H1 (cell line): ENCODE measurements around the gene UBE2I. TPM values are rescaled to one million over a fixed set of nuclear protein-coding genes. Genes with fewer than 3 reads are reported as not detected.

ENCODE experiments used
- CTCF ChIA-PET: fragments of 300-600 bp; sonication (Branson Sonifier 250); formaldehyde crosslinking; loops from one replicate; lab custom pipeline; 2021; ENCODE audit not compliant: partially characterized antibody; lab: Charles Lee
- POLR2A ChIA-PET: fragments of 300-600 bp; sonication (Branson Sonifier 250); formaldehyde crosslinking; loops from one replicate; lab custom pipeline; 2021; ENCODE audit warnings: inconsistent platforms; ENCODE audit not compliant: partially characterized antibody; lab: Charles Lee
- DNase-seq, 2 experiments: peaks; one replicate each; pipeline versions ENCODE4 v3.0.0 to v3.0.0-alpha.2; 2010 to 2022; ENCODE audit warnings: low spot score in 2 of 2, low read depth in 1 of 2, mixed read lengths in 1 of 2
- FAIRE-seq: peaks from 2 replicates; lab custom pipeline; 2011; peaks lifted over from hg19 to GRCh38; lab: Jason Lieb, UNC
- H2AFZ ChIP-seq: 2 replicates; pipeline ENCODE4 v1.8.1; 2012; ENCODE audit warnings: low read length, inconsistent platforms
- H2AK5ac ChIP-seq: 2 replicates; pipeline ENCODE4 v1.6.1; 2013; ENCODE audit warnings: low read depth, low read length
- H2BK120ac ChIP-seq: replicated peaks from 2 replicates; pipeline ENCODE3; 2013; ENCODE audit warnings: low read depth, low read length, inconsistent platforms
- H2BK12ac ChIP-seq: 2 replicates; pipeline ENCODE4 v1.6.1; 2013; ENCODE audit warnings: low read depth, low read length
- H2BK15ac ChIP-seq: 2 replicates; pipeline ENCODE4 v1.6.1; 2013; ENCODE audit warnings: low read length
- H2BK20ac ChIP-seq: 2 replicates; pipeline ENCODE4 v1.6.1; 2013; ENCODE audit warnings: low read length
- H2BK5ac ChIP-seq: 2 replicates; pipeline ENCODE4 v1.6.1; 2013; ENCODE audit warnings: low read depth, low read length
- H3K14ac ChIP-seq: 2 replicates; pipeline ENCODE4 v1.6.1; 2013; ENCODE audit warnings: inconsistent platforms; ENCODE audit not compliant: insufficient read length
- H3K18ac ChIP-seq: 2 replicates; pipeline ENCODE4 v1.6.1; 2013; ENCODE audit warnings: low read length; ENCODE audit errors: extremely low read depth
- H3K23ac ChIP-seq: 2 replicates; pipeline ENCODE4 v1.6.1; 2013; ENCODE audit warnings: inconsistent platforms; ENCODE audit not compliant: insufficient read length
- H3K23me2 ChIP-seq: 2 replicates; pipeline ENCODE4 v1.6.1; 2013; ENCODE audit warnings: low read depth, low read length
- H3K27ac ChIP-seq: 2 replicates; pipeline ENCODE4 v1.6.1; 2011; ENCODE audit warnings: low read depth, low read length, inconsistent platforms
- H3K27me3 ChIP-seq, 4 experiments: replicated peaks in 1 of 4; 1 replicate in 1 of 4; 2 replicates in 3 of 4; pipeline versions ENCODE4 v1.6.1 to v1.8.1; 2011 to 2013; ENCODE audit warnings: low read length in 3 of 4, mild to moderate bottlenecking in 3 of 4, inconsistent platforms in 2 of 4, mixed read lengths in 2 of 4, moderate library complexity in 1 of 4; ENCODE audit not compliant: control insufficient read depth in 3 of 4, insufficient read depth in 3 of 4; ENCODE audit errors: extremely low read depth in 1 of 4
- H3K36me3 ChIP-seq, 4 experiments: 2 replicates each; pipeline versions ENCODE4 v1.6.1 to v1.8.1; 2011 to 2013; ENCODE audit warnings: mild to moderate bottlenecking in 4 of 4, low read length in 3 of 4, moderate library complexity in 2 of 4, control low read depth in 1 of 4, inconsistent platforms in 1 of 4; ENCODE audit not compliant: insufficient read depth in 4 of 4, control insufficient read depth in 2 of 4
- H3K4ac ChIP-seq: replicated peaks from 2 replicates; pipeline ENCODE3; 2013; ENCODE audit warnings: low read length, low read depth, mixed read lengths, inconsistent platforms; ENCODE audit not compliant: insufficient read length
- H3K4me1 ChIP-seq, 4 experiments: replicated peaks in 1 of 4; 1 replicate in 1 of 4; 2 replicates in 3 of 4; pipeline versions ENCODE4 v1.6.1 to v1.8.1; 2011 to 2013; ENCODE audit warnings: low read length in 3 of 4, inconsistent platforms in 2 of 4, mixed read lengths in 1 of 4; ENCODE audit not compliant: insufficient read depth in 4 of 4, control insufficient read depth in 3 of 4
- H3K4me2 ChIP-seq, 2 experiments: 2 replicates each; pipeline versions ENCODE4 v1.6.1 to v1.8.1; 2011 to 2013; ENCODE audit warnings: low read depth in 2 of 2, low read length in 2 of 2, control low read depth in 1 of 2, inconsistent platforms in 1 of 2, mild to moderate bottlenecking in 1 of 2; ENCODE audit not compliant: insufficient read depth in 1 of 2
- H3K4me3 ChIP-seq, 4 experiments: fragments of 200-600, 300-600 bp in 1 of 4; sonication (generic), shearing (Covaris generic), sonication (Bioruptor Twin) in 1 of 4; 2 replicates each; pipeline versions ENCODE4 v1.5.1 to v1.8.1; 2011 to 2016; ENCODE audit warnings: low read length in 4 of 4, low read depth in 3 of 4, control low read depth in 2 of 4, inconsistent platforms in 2 of 4, mild to moderate bottlenecking in 2 of 4, mixed read lengths in 1 of 4, moderate library complexity in 1 of 4; ENCODE audit not compliant: insufficient read depth in 2 of 4; ENCODE audit errors: extremely low read depth in 1 of 4
- H3K56ac ChIP-seq: replicated peaks from 2 replicates; pipeline ENCODE3; 2013; ENCODE audit warnings: low read depth, mild to moderate bottlenecking, mixed read lengths, low read length, inconsistent platforms; ENCODE audit not compliant: insufficient read length
- H3K79me1 ChIP-seq: 2 replicates; pipeline ENCODE4 v1.6.1; 2013; ENCODE audit warnings: low read depth, low read length, control low read depth
- H3K79me2 ChIP-seq, 2 experiments: 2 replicates each; pipeline versions ENCODE4 v1.6.1 to v1.8.1; 2012 to 2013; ENCODE audit warnings: low read length in 2 of 2, mild to moderate bottlenecking in 2 of 2, inconsistent platforms in 1 of 2; ENCODE audit not compliant: insufficient read depth in 2 of 2, control insufficient read depth in 1 of 2
- H3K9ac ChIP-seq, 4 experiments: replicated peaks in 1 of 4; 1 replicate in 1 of 4; 2 replicates in 3 of 4; pipeline versions ENCODE4 v1.6.1 to v1.8.1; 2011 to 2013; ENCODE audit warnings: low read depth in 3 of 4, low read length in 3 of 4, control low read depth in 2 of 4, mild to moderate bottlenecking in 2 of 4, moderate library complexity in 2 of 4, inconsistent platforms in 1 of 4; ENCODE audit errors: extremely low read depth in 1 of 4
- H3K9me3 ChIP-seq, 2 experiments: 2 replicates each; pipeline versions ENCODE4 v1.6.1 to v1.8.1; 2012 to 2013; ENCODE audit warnings: mild to moderate bottlenecking in 2 of 2, moderate library complexity in 2 of 2, control low read depth in 1 of 2, inconsistent platforms in 1 of 2, low read depth in 1 of 2, low read length in 1 of 2, mixed read lengths in 1 of 2; ENCODE audit not compliant: insufficient read depth in 2 of 2
- H4K20me1 ChIP-seq, 2 experiments: replicated peaks in 1 of 2; 2 replicates each; pipeline versions ENCODE3 to v1.8.1; 2011 to 2013; ENCODE audit warnings: inconsistent platforms in 2 of 2, low read length in 2 of 2, mild to moderate bottlenecking in 1 of 2; ENCODE audit not compliant: insufficient read depth in 2 of 2, control insufficient read depth in 1 of 2
- H4K5ac ChIP-seq: 2 replicates; pipeline ENCODE4 v1.6.1; 2013; ENCODE audit warnings: low read length, low read depth, mixed read lengths, inconsistent platforms; ENCODE audit not compliant: insufficient read length
- H4K8ac ChIP-seq: 2 replicates; pipeline ENCODE4 v1.8.0; 2013; ENCODE audit warnings: mild to moderate bottlenecking, moderate library complexity, low read length, inconsistent platforms; ENCODE audit not compliant: insufficient read depth; ENCODE audit errors: extremely low read depth
- H4K91ac ChIP-seq: replicated peaks from 2 replicates; pipeline ENCODE3; 2013; ENCODE audit warnings: low read length, mixed read lengths, inconsistent platforms; ENCODE audit not compliant: insufficient read length
- BACH1 ChIP-seq: IDR thresholded peaks from 2 replicates; pipeline ENCODE4 v1.6.1; 2012; ENCODE audit warnings: low read length, improper control_type of control experiment
- CTBP2 ChIP-seq: IDR thresholded peaks from 2 replicates; pipeline ENCODE4 v1.7.0; 2011; ENCODE audit warnings: borderline replicate concordance, mild to moderate bottlenecking, moderate library complexity, mixed read lengths, low read length; ENCODE audit not compliant: insufficient read depth, insufficient read length
- GTF2F1 ChIP-seq: IDR thresholded peaks from 2 replicates; pipeline ENCODE4 v1.6.1; 2012; ENCODE audit warnings: low read depth, low read length, improper control_type of control experiment, borderline replicate concordance
- HDAC2 ChIP-seq, 2 experiments: fragments of 300-600 bp in 1 of 2; sonication (generic) in 1 of 2; IDR thresholded peaks; 2 replicates each; pipeline ENCODE4 v1.6.1; 2011 to 2012; ENCODE audit warnings: low read depth in 2 of 2, low read length in 2 of 2, mild to moderate bottlenecking in 2 of 2, moderate library complexity in 2 of 2, borderline replicate concordance in 1 of 2, inconsistent platforms in 1 of 2
- KDM1A ChIP-seq: fragments of 200-600, 300-600 bp; sonication (generic); IDR thresholded peaks from 2 replicates; pipeline ENCODE4 v1.7.1; 2016; ENCODE audit warnings: mild to moderate bottlenecking, low read length, borderline replicate concordance
- KDM4A ChIP-seq: IDR thresholded peaks from one replicate; pipeline ENCODE4 v1.7.1; 2012; ENCODE audit warnings: low read depth, mild to moderate bottlenecking, moderate library complexity, low read length, inconsistent platforms; ENCODE audit not compliant: severe bottlenecking
- RAD21 ChIP-seq, 2 experiments: IDR thresholded peaks in 1 of 2; conservative IDR thresholded peaks in 1 of 2; 2 replicates each; pipeline ENCODE4 v1.6.1; 2011; ENCODE audit warnings: low read depth in 2 of 2, low read length in 2 of 2, improper control_type of control experiment in 1 of 2, inconsistent platforms in 1 of 2, mild to moderate bottlenecking in 1 of 2, moderate library complexity in 1 of 2
- SAP30 ChIP-seq: fragments of 300-600 bp; sonication (generic); IDR thresholded peaks from 2 replicates; pipeline ENCODE4 v1.7.1; 2012; ENCODE audit warnings: low read length, moderate library complexity, mild to moderate bottlenecking, inconsistent platforms; ENCODE audit not compliant: insufficient read depth, insufficient replicate concordance
- SP4 ChIP-seq: IDR thresholded peaks from 2 replicates; pipeline ENCODE4 v1.6.1; 2012; ENCODE audit warnings: low read length, inconsistent platforms
- SUZ12 ChIP-seq: fragments of 200-600 bp; sonication (generic); IDR thresholded peaks from 2 replicates; pipeline ENCODE4 v1.6.1; 2012; ENCODE audit warnings: mild to moderate bottlenecking, inconsistent platforms, low read length, moderate library complexity, mixed read lengths
- TAF1 ChIP-seq: IDR thresholded peaks from 2 replicates; pipeline ENCODE4 v1.6.1; 2011; ENCODE audit warnings: mild to moderate bottlenecking, low read depth, low read length
- WGBS, 2 experiments: shearing (Covaris generic) in 1 of 2; methylation state at CpG; one replicate each; pipeline versions ENCODE4 v1.1.6 to v1.1.7; 2013 to 2015; ENCODE audit warnings: low lambda C conversion rate in 2 of 2, mixed read lengths in 2 of 2, inconsistent platforms in 1 of 2, low coverage in 1 of 2, missing lambda C conversion rate in 1 of 2; ENCODE audit not compliant: insufficient replicate concordance in 2 of 2, insufficient coverage in 1 of 2, insufficient read length in 1 of 2; ENCODE audit errors: extremely low coverage in 1 of 2, missing lambda C conversion rate in 1 of 2; 5-methylcytosine and 5-hydroxymethylcytosine counted together
- polyA plus RNA-seq, 7 experiments: library from polyadenylated mRNA; depleted of rRNA in 3 of 7; stranded (reverse) in 5 of 7; unstranded in 2 of 7; fragments of >200 nt in 5 of 7; fragments of 200-250 nt in 2 of 7; gene quantifications; 1 replicate in 5 of 7; 2 replicates in 1 of 7; 4 replicates in 1 of 7; pipeline versions ENCODE4 v1.2.1 to v1.2.3, GENCODE V29; 2011 to 2013; ENCODE audit warnings: missing spikeins in 2 of 7, mixed read lengths in 2 of 7
- total RNA-seq: library from RNA; stranded (reverse); fragmentation: NEBNext Ultra II Directional; extraction: Animal tissue kit (Norgen Biotek cat#: 25700); gene quantifications from 2 replicates; pipeline ENCODE4 v1.2.1, GENCODE V29; 2021

Gene UBE2I
- total and polyA plus RNA-seq, 2 of the 8 experiments (the other 6 are each of a cell fraction or from before 2014, with no cell fraction given): 148 to 268 TPM

- ChIA-PET POLR2A (interaction anchor here (0.8 kb wide), 1 partner anchor 9 kb away, joined by 3 read pairs; no protein-coding TSS in a partner anchor), CTCF (interaction anchor here (0.7 to 1.5 kb wide), 4 partner anchors 9 to 814 kb away, joined by 3 to 5 read pairs (median 4); no protein-coding TSS in a partner anchor)
- Histone ChIP-seq H3K79me1 (no peaks in the 10 kb centered on the region; the same call in 1 of the 2 replicates), H3K9me3 (no peaks in the 10 kb centered on the region), H2BK120ac (no peak overlapping the region), H2AK5ac (no peak overlapping the region), H3K36me3 (no peaks in the 10 kb centered on the region), H3K4me3 (no peak overlapping the region), H3K23me2 (peaks cover 2% of the 10 kb centered on the region; the same call in 1 of the 2 replicates), H4K20me1 (no peaks in the 10 kb centered on the region), H2BK12ac (peak overlapping the region; percentile 27; the same call in 1 of the 2 replicates), H4K91ac (no peak overlapping the region), H3K4ac (no peak overlapping the region), H2BK5ac (no peak overlapping the region), H3K4me1 (peaks cover 0 to 10% (median 5%) of the 10 kb centered on the region in 4 experiments; a peak in 4 of 7 replicates), H3K23ac (no peak overlapping the region), H3K14ac (no peak overlapping the region), H4K8ac (no peak overlapping the region), H4K5ac (no peak overlapping the region), H2BK20ac (no peak overlapping the region), H3K27ac (no peak overlapping the region), H2BK15ac (no peak overlapping the region), H3K56ac (no peak overlapping the region), H3K9ac (no peak overlapping the region), H3K18ac (no peak overlapping the region), H2AFZ (no peak overlapping the region), H3K79me2 (no peaks in the 10 kb centered on the region), H3K27me3 (no peaks in the 10 kb centered on the region), H3K4me2 (no peak overlapping the region)
- TF ChIP-seq GTF2F1: no peak
- no peak for TF ChIP-seq KDM1A
- TF ChIP-seq SP4: no peak
- no peak for TF ChIP-seq RAD21 (IDR thresholded peaks at IDR 0.05 in 1 of 2, conservative IDR thresholded peaks at IDR 0.05 in 1 of 2; ENCODE audit: low read depth in 2 of 2, low read length in 2 of 2)
- no peak for TF ChIP-seq CTBP2
- TF ChIP-seq TAF1: no peak
- TF ChIP-seq KDM4A: no peak
- TF ChIP-seq SUZ12: no peak
- TF ChIP-seq HDAC2 (IDR thresholded peaks at IDR 0.05; ENCODE audit: borderline replicate concordance in 1 of 2, low read depth in 2 of 2, low read length in 2 of 2): no peak
- TF ChIP-seq SAP30: no peak
- TF ChIP-seq BACH1: no peak
- FAIRE-seq: no peak
- 82% methylated on average over 6 of the region's 6 CpGs; no CpG with 5 or more reads in 1 of the 2 experiments for WGBS, 2 experiments
- no peak for DNase-seq
These were observed 12.3 kb upstream of the UBE2I start for GRCh38 chr16:1297018-1297696.
